Panc1 (cell line): ENCODE measurements around the gene FUT4. TPM values are rescaled to one million over a fixed set of nuclear protein-coding genes. Genes with fewer than 3 reads are reported as not detected.
"Not testable (repeated sequence)": the region's sequence is repeated elsewhere in the genome, so short reads cannot be mapped to it uniquely, and the experiment has no call there.

Experiments used
- ATAC-seq: fragments of 200-7000 bp; cut with Tn5 transposase; 2 replicates; pipeline ENCODE4 v1.9.1; 2020; ENCODE audit warnings: mild to moderate bottlenecking, moderate library complexity
- BruUV-seq: library from RNA; stranded (reverse); fragments of 400-500 nt; replicated peaks from 2 replicates; lab custom pipeline; 2021; lab: Mats Ljungman, UMichigan
- CTCF ChIA-PET: fragments of 300-600 bp; sonication (Branson Sonifier 250); formaldehyde crosslinking; loops from one replicate; lab custom pipeline; 2022; ENCODE audit warnings: antibody characterized with exemption; lab: Charles Lee
- POLR2A ChIA-PET: fragments of 300-600 bp; sonication (Branson Sonifier 250); formaldehyde crosslinking; loops from one replicate; lab custom pipeline; 2022; ENCODE audit warnings: antibody characterized with exemption; lab: Charles Lee
- DNase-seq: peaks from one replicate; pipeline ENCODE4 v3.0.0-alpha.2; 2010; ENCODE audit warnings: low read depth, low spot score
- H3K27ac ChIP-seq: 2 replicates; pipeline ENCODE4 v1.5.1; 2011; ENCODE audit warnings: mild to moderate bottlenecking, low read length, inconsistent platforms
- H3K27me3 ChIP-seq: fragments of 200-500 bp; sonication (Bioruptor generic); 2 replicates; pipeline ENCODE4 v1.6.0; 2014; ENCODE audit warnings: low read length, inconsistent platforms; ENCODE audit not compliant: control insufficient read depth, insufficient read depth
- H3K36me3 ChIP-seq: fragments of 200-500 bp; sonication (Bioruptor generic); 2 replicates; pipeline ENCODE4 v1.5.1; 2014; ENCODE audit warnings: inconsistent platforms, mild to moderate bottlenecking, low read length, moderate library complexity; ENCODE audit not compliant: control insufficient read depth, insufficient read depth
- H3K4me1 ChIP-seq: 2 replicates; pipeline ENCODE4 v1.5.1; 2011; ENCODE audit warnings: inconsistent platforms, mild to moderate bottlenecking, low read length, moderate library complexity; ENCODE audit not compliant: control insufficient read depth, insufficient read depth
- H3K4me3 ChIP-seq, 2 experiments: 2 replicates each; pipeline ENCODE4 v1.5.1; 2011 to 2012; ENCODE audit warnings: low read depth in 2 of 2, low read length in 2 of 2, mild to moderate bottlenecking in 2 of 2, inconsistent platforms in 1 of 2, moderate library complexity in 1 of 2
- H3K9me3 ChIP-seq: fragments of 200-500 bp; sonication (Bioruptor generic); 2 replicates; pipeline ENCODE4 v1.5.1; 2014; ENCODE audit warnings: low read depth, mild to moderate bottlenecking, inconsistent platforms, low read length, moderate library complexity; ENCODE audit not compliant: control insufficient read depth, insufficient read depth
- POLR2AphosphoS5 ChIP-seq: IDR thresholded peaks from 2 replicates; pipeline ENCODE4 v1.6.1; 2012; ENCODE audit warnings: mild to moderate bottlenecking, low read depth, low read length, moderate library complexity
- SIN3A ChIP-seq: IDR thresholded peaks from 2 replicates; pipeline ENCODE4 v1.6.1; 2012; ENCODE audit warnings: low read depth, mild to moderate bottlenecking, low read length, moderate library complexity, borderline replicate concordance; ENCODE audit not compliant: insufficient read depth
- TCF7L2 ChIP-seq: IDR thresholded peaks from 2 replicates; pipeline ENCODE4 v1.6.1; 2011; ENCODE audit warnings: mild to moderate bottlenecking, low read depth, low read length, inconsistent platforms
- in situ Hi-C: cut with HindIII; loops from 2 replicates; pipeline ENCODE4 v1.10.0; 2016; ENCODE audit warnings: low sequenced_read_pairs, low pct_unique_long_range_greater_than_20kb
- intact Hi-C: fragments of 100-400 bp; cut with micrococcal nuclease; formaldehyde crosslinking; loops from one replicate; pipeline ENCODE4 v1.10.0; 2022; ENCODE audit not compliant: unreplicated experiment
- total RNA-seq: library from RNA; stranded (reverse); gene quantifications from one replicate; pipeline ENCODE4 v1.2.1, GENCODE V29; 2021; ENCODE audit not compliant: unreplicated experiment
- TF ChIP-seq, protein P1 (sequence below): fragments of 450-650 bp; IDR thresholded peaks from 2 replicates; pipeline ENCODE4 v1.5.1; 2017; ENCODE audit warnings: mild to moderate bottlenecking
- TF ChIP-seq, protein P2 (sequence below), 2 experiments: IDR thresholded peaks; 2 replicates each; pipeline ENCODE4 v1.6.1; 2011 to 2012; ENCODE audit warnings: low read depth in 2 of 2, control low read depth in 1 of 2, low read length in 1 of 2, mild to moderate bottlenecking in 1 of 2, moderate library complexity in 1 of 2; ENCODE audit not compliant: insufficient read depth in 1 of 2

The FUT4 gene
- total RNA-seq, 1 experiment from 2014 or later, result 11.2 TPM

DNA sequence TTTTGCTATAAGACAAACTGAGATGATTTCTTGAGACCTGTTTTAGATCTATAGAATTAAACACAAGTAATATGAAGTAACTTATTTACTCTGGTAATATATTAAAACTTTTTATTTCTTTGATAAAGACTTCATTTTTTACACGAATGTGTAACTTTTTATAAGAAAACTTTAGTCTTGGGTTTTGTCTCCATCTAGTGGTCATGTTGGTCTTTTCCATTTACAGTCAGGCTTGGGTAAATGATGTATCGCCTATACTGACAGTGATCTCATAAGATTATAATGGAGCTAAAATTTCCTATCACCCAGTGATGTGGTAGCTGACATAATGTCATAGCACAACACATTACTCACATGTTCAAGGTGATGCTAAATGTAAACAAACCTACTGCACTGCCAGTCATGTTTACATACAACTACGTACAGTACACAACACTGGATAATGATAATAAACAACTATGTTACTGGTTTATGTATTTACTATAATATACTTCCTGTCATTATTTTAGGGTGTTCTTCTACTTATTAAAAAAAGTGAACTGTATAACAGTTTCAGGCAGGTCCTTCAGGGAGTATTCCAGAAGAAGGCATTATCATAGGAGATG lies 38.9 kb upstream of the FUT4 start:
- intact Hi-C loops, result loop anchor here (2.0 to 10.0 kb wide), 4 partner anchors 177 to 1270 kb away; no protein-coding TSS in a partner anchor
- ChIA-PET CTCF (interaction anchor here (1.5 kb wide), 1 partner anchor 609 kb away, joined by 6 read pairs; no protein-coding TSS in a partner anchor), POLR2A (interaction anchor here (0.6 kb wide), 2 partner anchors 222 to 327 kb away, joined by 3 read pairs; no protein-coding TSS in a partner anchor)
- no peak for TF ChIP-seq TCF7L2
- TF ChIP-seq, protein P1, sequence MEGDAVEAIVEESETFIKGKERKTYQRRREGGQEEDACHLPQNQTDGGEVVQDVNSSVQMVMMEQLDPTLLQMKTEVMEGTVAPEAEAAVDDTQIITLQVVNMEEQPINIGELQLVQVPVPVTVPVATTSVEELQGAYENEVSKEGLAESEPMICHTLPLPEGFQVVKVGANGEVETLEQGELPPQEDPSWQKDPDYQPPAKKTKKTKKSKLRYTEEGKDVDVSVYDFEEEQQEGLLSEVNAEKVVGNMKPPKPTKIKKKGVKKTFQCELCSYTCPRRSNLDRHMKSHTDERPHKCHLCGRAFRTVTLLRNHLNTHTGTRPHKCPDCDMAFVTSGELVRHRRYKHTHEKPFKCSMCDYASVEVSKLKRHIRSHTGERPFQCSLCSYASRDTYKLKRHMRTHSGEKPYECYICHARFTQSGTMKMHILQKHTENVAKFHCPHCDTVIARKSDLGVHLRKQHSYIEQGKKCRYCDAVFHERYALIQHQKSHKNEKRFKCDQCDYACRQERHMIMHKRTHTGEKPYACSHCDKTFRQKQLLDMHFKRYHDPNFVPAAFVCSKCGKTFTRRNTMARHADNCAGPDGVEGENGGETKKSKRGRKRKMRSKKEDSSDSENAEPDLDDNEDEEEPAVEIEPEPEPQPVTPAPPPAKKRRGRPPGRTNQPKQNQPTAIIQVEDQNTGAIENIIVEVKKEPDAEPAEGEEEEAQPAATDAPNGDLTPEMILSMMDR, result peak; percentile 77; the same call in 1 of the 2 replicates
- Histone ChIP-seq H3K27ac (no peak overlapping the region), H3K4me1 (no peaks in the 10 kb centered on the region), H3K9me3 (no peaks in the 10 kb centered on the region), H3K4me3 (no peak overlapping the region), H3K36me3 (no peaks in the 10 kb centered on the region), H3K27me3 (no peaks in the 10 kb centered on the region)
- ATAC-seq (peak; percentile 86), DNase-seq (no peak)
- BruUV-seq, result no TSS peak
- in situ Hi-C loops, result no loop called here

DNA sequence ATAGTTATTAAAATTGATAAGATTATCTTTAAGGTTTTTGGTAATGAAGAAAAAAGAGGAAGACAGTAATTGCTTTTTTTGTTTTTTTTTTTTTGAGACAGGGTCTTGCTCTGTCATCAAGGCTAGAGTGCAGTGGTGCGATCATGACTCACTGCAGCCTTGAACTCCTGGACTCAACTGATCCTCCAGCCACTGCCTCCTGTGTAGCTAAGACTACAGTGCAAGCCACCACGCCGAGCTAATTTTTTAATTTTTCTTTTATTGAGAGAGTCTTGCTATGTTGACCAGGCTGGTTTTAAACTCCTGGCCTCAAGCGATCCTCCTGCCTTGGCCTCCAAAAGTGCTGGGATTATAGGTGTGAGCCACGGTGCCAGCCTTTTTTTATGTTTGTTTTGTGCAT lies 37.2 kb upstream of the FUT4 start:
- intact Hi-C loops, result loop anchor here (10.0 kb wide), 1 partner anchor 1272 kb away; no protein-coding TSS in a partner anchor
- in situ Hi-C loops, result not testable (repeated sequence)
- CTCF ChIA-PET, result interaction anchor here (0.6 kb wide), 1 partner anchor 668 kb away, joined by 3 read pairs; no protein-coding TSS in a partner anchor

DNA sequence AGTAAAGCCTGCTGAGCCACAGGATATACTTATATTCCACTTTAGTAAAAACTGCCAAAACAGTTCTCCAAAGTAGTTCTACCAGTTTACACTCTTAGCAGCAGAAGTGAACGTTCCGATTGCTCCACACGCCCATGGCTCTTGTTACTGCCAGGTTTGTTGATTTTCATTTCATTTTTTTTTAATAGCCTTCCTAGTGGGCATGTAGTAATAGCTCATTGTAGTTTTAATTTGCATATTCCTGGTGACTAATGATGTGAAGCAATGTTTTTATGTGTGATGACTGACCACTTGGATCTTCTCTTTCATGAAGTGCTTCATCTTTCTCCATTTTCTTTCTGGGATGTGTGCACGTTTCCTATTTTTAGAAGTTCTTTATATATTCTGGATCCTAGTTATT lies 36.2 kb upstream of the FUT4 start:
- CTCF ChIA-PET, result interaction anchor here (0.6 kb wide), 2 partner anchors 99 to 689 kb away, joined by 5 to 8 read pairs; no protein-coding TSS in a partner anchor
- TF ChIP-seq, protein P1, result no peak
- TF ChIP-seq TCF7L2 (no peak), POLR2AphosphoS5 (no peak), SIN3A (no peak)
- TF ChIP-seq, protein P2, sequence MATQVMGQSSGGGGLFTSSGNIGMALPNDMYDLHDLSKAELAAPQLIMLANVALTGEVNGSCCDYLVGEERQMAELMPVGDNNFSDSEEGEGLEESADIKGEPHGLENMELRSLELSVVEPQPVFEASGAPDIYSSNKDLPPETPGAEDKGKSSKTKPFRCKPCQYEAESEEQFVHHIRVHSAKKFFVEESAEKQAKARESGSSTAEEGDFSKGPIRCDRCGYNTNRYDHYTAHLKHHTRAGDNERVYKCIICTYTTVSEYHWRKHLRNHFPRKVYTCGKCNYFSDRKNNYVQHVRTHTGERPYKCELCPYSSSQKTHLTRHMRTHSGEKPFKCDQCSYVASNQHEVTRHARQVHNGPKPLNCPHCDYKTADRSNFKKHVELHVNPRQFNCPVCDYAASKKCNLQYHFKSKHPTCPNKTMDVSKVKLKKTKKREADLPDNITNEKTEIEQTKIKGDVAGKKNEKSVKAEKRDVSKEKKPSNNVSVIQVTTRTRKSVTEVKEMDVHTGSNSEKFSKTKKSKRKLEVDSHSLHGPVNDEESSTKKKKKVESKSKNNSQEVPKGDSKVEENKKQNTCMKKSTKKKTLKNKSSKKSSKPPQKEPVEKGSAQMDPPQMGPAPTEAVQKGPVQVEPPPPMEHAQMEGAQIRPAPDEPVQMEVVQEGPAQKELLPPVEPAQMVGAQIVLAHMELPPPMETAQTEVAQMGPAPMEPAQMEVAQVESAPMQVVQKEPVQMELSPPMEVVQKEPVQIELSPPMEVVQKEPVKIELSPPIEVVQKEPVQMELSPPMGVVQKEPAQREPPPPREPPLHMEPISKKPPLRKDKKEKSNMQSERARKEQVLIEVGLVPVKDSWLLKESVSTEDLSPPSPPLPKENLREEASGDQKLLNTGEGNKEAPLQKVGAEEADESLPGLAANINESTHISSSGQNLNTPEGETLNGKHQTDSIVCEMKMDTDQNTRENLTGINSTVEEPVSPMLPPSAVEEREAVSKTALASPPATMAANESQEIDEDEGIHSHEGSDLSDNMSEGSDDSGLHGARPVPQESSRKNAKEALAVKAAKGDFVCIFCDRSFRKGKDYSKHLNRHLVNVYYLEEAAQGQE (IDR thresholded peaks at IDR 0.05; ENCODE audit: insufficient read depth in 1 of 2, low read depth in 2 of 2, low read length in 1 of 2), result no peak
- POLR2A ChIA-PET, result no interaction called here

More for the DNA sequence above, 37.2 kb upstream of the FUT4 start:
- DNase-seq, H3K4me1 ChIP-seq, H3K9me3 ChIP-seq, H3K27ac ChIP-seq, ATAC-seq, H3K36me3 ChIP-seq, H3K27me3 ChIP-seq, POLR2A ChIA-PET, BruUV-seq, H3K4me3 ChIP-seq: not testable (repeated sequence)

More for the DNA sequence above, 36.2 kb upstream of the FUT4 start:
- Histone ChIP-seq H3K4me3 (no peak overlapping the region), H3K4me1 (0 out of 2 replicates have a peak, but pooled peaks cover 4% of the 10 kb centered on the region), H3K36me3 (no peaks in the 10 kb centered on the region), H3K27ac (no peak overlapping the region), H3K9me3 (no peaks in the 10 kb centered on the region), H3K27me3 (no peaks in the 10 kb centered on the region; the same call in 1 of the 2 replicates)
- ATAC-seq (no peak), DNase-seq (no peak)
- intact Hi-C loops (loop anchor here (10.0 kb wide), 1 partner anchor 1273 kb away; no protein-coding TSS in a partner anchor), in situ Hi-C loops (no loop called here)
- no TSS peak for BruUV-seq
